ENCODE results near the gene MUC5B. TPM values are rescaled to one million over a fixed set of nuclear protein-coding genes. Genes with fewer than 3 reads are reported as not detected.
A peak's percentile ranks its signal among the peaks of the same experiment; 100 is the strongest.

Gene MUC5B
- total and polyA plus RNA-seq, 11 donors: 0.01 TPM; not detected in 10

- WGBS, 4 donors: 93 to 95% (median 94%) methylated on average over 20 to 27 of the region's 27 CpGs
- no peak overlapping the region for H3K27ac ChIP-seq
- no peak overlapping the region for H3K4me3 ChIP-seq
- no peak for TF ChIP-seq POLR2A (IDR thresholded peaks at IDR 0.05)
- DNase-seq (peak in 1 of 5 donors; percentile 49), ATAC-seq (no peak)
- intact Hi-C loops (cut with DNase I): no loop called here
- peaks cover 0 to 24% (median 10%) of the 10 kb centered on the region in 12 donors for H3K4me1 ChIP-seq
- peaks cover 0 to 73% (median 62%) of the 10 kb centered on the region in 9 donors for H3K36me3 ChIP-seq
- no peaks in the 10 kb centered on the region for H3K9me3 ChIP-seq
- no peaks in the 10 kb centered on the region for H3K27me3 ChIP-seq
These were observed 55.2 kb downstream of the MUC5B start for GRCh38 chr11:1277936-1278512.

GRCh38 chr11:1278766-1279673 is 56.2 kb downstream of the MUC5B start:
- TF ChIP-seq POLR2A (IDR thresholded peaks at IDR 0.05) (no peak), CTCF (IDR thresholded peaks at IDR 0.05) (no peak)
- peaks cover 0 to 24% (median 10%) of the 10 kb centered on the region in 12 donors for H3K4me1 ChIP-seq
- no peak overlapping the region for H3K27ac ChIP-seq
- 94 to 97% (median 95%) methylated on average over 35 to 40 of the region's 40 CpGs for whole genome bisulfite sequencing, 4 donors
- H3K27me3 ChIP-seq: no peaks in the 10 kb centered on the region
- no peak for ATAC-seq
- H3K4me3 ChIP-seq: no peak overlapping the region
- intact Hi-C loops (cut with DNase I): no loop called here
- no peaks in the 10 kb centered on the region for H3K9me3 ChIP-seq
- peak in 1 of 5 donors; percentile 55 for DNase-seq
- peaks cover 0 to 83% (median 69%) of the 10 kb centered on the region in 9 donors for H3K36me3 ChIP-seq

GRCh38 chr11:1279674-1280055 is 56.8 kb downstream of the MUC5B start:
- no peak for ATAC-seq
- Histone ChIP-seq H3K4me3 (no peak overlapping the region), H3K36me3 (peaks cover 0 to 89% (median 71%) of the 10 kb centered on the region in 9 donors), H3K27ac (no peak overlapping the region), H3K4me1 (peaks cover 0 to 24% (median 10%) of the 10 kb centered on the region in 12 donors), H3K27me3 (no peaks in the 10 kb centered on the region), H3K9me3 (no peaks in the 10 kb centered on the region)
- 93 to 96% (median 95%) methylated on average over 14 of the region's 14 CpGs for WGBS, 4 donors
- intact Hi-C loops (cut with DNase I): no loop called here
- DNase-seq: peak in 1 of 5 donors; percentile 49
- no peak for TF ChIP-seq POLR2A (IDR thresholded peaks at IDR 0.05)
- TF ChIP-seq CTCF (IDR thresholded peaks at IDR 0.05): no peak

DNA sequence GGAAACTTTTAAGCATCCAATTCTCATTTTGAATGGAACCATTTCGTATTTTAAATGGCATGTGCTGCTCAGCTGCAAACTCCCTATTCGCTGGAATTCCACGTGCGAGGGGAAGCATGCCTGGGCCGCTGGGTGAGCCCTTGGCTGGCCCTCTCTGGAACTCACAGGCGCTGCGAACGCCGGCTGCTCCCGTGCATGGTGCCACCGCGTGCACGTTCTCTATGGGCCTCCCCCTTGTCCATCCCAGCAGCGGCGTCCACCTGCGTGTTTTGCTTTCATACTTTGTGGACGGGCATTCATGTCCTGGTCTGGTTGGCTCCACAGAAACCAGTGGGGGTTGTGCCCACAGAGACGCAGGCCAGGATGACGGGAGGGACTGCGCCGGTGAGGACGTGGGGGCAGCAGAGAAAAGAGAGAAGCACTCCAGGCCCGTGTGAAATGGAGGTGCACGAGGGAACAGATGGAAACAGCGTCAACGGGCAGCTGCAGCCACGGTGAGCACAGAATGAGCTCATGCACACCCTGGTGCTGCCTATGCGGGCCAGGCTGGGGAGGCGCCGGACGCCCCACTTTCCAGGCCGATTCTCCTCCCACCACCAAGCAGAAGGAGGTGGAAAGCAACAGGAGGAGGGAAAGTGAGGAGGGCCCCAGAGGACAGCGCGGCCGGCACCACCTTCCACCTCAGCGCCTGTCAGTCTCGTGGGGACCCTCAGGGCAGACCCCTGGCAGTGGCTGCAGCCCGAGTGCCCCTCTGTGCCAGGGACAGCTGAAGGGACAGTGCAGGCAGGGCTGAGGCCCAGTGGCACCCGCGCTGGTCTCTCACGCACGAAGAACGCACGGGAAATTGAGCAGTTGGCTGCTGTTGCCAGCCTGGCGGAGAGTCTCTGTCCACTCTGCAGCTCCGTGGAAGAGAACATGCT is 57.5 kb downstream of the MUC5B start:
- DNase-seq (peak in 2 of 5 donors; percentile 19 to 48), ATAC-seq (no peak)
- Histone ChIP-seq H3K27ac (no peak overlapping the region), H3K36me3 (peaks cover 0 to 90% (median 73%) of the 10 kb centered on the region in 9 donors), H3K9me3 (no peaks in the 10 kb centered on the region), H3K4me3 (no peak overlapping the region), H3K4me1 (peaks cover 0 to 24% (median 10%) of the 10 kb centered on the region in 12 donors), H3K27me3 (no peaks in the 10 kb centered on the region)
- intact Hi-C loops (cut with DNase I): no loop called here
- 92 to 95% (median 94%) methylated on average over 44 to 46 of the region's 46 CpGs for WGBS, 4 donors
- no peak for TF ChIP-seq POLR2A (IDR thresholded peaks at IDR 0.05)
- no peak for TF ChIP-seq CTCF (IDR thresholded peaks at IDR 0.05)

Data from heart left ventricle (tissue), 16 donors.